ENCODE results near the gene RHOJ. TPM values are rescaled to one million over a fixed set of nuclear protein-coding genes. Genes with fewer than 3 reads are reported as not detected.

Gene RHOJ
- total and polyA plus RNA-seq, 4 donors = 1.0 to 1.7 (median 1.2) TPM

DNA sequence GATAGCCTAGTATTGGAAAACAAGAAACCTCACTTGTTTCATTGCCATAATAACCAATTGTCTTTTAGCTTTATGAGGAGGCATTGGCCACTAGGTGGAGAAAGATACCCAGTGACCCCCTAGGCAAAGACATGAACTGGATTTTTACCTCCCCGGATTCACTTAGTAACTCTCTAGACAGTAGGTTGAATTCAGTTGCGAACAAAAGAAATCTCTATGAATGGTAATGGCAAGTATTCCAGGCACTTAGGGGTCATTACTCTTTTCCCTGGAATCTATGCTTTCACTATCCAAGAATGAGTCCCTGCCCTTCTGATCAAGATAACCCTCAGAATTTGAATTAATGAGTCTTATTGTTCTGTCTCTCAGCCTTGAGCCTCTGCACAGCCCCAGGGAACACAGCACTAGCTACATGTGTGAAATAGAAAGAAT is 29.5 kb upstream of the RHOJ start:
- H3K27ac ChIP-seq (ENCODE audit: low read depth in 1 of 2, low read length in 2 of 2) = no peak overlapping the region
- no peaks in the 10 kb centered on the region for H3K4me1 ChIP-seq (ENCODE audit: control insufficient read depth in 4 of 4, insufficient read depth in 4 of 4, low read length in 3 of 4)
- no peaks in the 10 kb centered on the region for H3K9me3 ChIP-seq (ENCODE audit: control insufficient read depth in 4 of 4, low read length in 3 of 4)
- H3K36me3 ChIP-seq (ENCODE audit: control insufficient read depth in 4 of 4, insufficient read depth in 3 of 4, low read depth in 1 of 4, low read length in 3 of 4) = no peaks in the 10 kb centered on the region
- 25% methylated on average over 2 of the region's 2 CpGs for WGBS
- no peak for DNase-seq (ENCODE audit: low spot score)
- TF ChIP-seq, protein P1, sequence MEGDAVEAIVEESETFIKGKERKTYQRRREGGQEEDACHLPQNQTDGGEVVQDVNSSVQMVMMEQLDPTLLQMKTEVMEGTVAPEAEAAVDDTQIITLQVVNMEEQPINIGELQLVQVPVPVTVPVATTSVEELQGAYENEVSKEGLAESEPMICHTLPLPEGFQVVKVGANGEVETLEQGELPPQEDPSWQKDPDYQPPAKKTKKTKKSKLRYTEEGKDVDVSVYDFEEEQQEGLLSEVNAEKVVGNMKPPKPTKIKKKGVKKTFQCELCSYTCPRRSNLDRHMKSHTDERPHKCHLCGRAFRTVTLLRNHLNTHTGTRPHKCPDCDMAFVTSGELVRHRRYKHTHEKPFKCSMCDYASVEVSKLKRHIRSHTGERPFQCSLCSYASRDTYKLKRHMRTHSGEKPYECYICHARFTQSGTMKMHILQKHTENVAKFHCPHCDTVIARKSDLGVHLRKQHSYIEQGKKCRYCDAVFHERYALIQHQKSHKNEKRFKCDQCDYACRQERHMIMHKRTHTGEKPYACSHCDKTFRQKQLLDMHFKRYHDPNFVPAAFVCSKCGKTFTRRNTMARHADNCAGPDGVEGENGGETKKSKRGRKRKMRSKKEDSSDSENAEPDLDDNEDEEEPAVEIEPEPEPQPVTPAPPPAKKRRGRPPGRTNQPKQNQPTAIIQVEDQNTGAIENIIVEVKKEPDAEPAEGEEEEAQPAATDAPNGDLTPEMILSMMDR (IDR thresholded peaks at IDR 0.05; ENCODE audit: low read depth, low read length, missing input control) = peak; percentile 34
- no peak for TF ChIP-seq EGR1 (IDR thresholded peaks at IDR 0.05; ENCODE audit: low read depth in 2 of 2)
- TF ChIP-seq FOXA2 (IDR thresholded peaks at IDR 0.05) = no peak
- no peak for TF ChIP-seq SP1 (IDR thresholded peaks at IDR 0.05)
- TF ChIP-seq RAD21 (IDR thresholded peaks at IDR 0.05) = peak; percentile 72 to 80
- TF ChIP-seq HNF4G (IDR thresholded peaks at IDR 0.05) = no peak
- no peak for TF ChIP-seq RXRA (IDR thresholded peaks at IDR 0.05)
- no peak for TF ChIP-seq TAF1 (conservative IDR thresholded peaks at IDR 0.05)
- no peak for TF ChIP-seq JUND (IDR thresholded peaks at IDR 0.05)
- TF ChIP-seq GABPA (IDR thresholded peaks at IDR 0.05 in 1 of 2, conservative IDR thresholded peaks at IDR 0.05 in 1 of 2) = no peak
- H3K9ac ChIP-seq (ENCODE audit: low read depth in 1 of 2, low read length in 2 of 2) = no peak overlapping the region
- peaks cover 0 to 3% (median 1%) of the 10 kb centered on the region in 4 donors for H3K27me3 ChIP-seq (ENCODE audit: control insufficient read depth in 4 of 4, insufficient read depth in 4 of 4, low read length in 3 of 4)
- no peak overlapping the region for H3K4me3 ChIP-seq (ENCODE audit: low read depth in 1 of 3, low read length in 3 of 3)

DNA sequence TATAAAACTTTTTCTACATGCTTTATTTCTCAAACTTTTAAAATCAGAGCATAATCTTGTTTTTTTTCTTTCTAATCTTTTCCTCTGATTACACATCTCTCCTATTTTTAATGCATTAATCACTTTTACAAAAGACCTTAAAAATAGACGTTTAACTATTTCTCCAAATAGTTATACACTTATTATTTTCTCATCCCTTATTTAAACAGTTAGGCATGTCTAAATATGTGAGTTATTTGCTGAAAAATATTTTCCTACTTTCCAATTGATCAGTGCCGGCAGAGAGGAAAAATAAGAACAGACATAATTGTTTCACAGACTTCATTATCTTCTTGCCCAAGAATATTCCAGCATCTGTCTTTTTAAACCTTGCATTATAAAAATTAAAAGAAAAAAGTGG is 28.7 kb upstream of the RHOJ start:
- H3K27ac ChIP-seq (ENCODE audit: low read depth in 1 of 2, low read length in 2 of 2) = no peak overlapping the region
- WGBS = 49% methylated on average over 2 of the region's 2 CpGs
- peaks cover 0 to 3% (median 1%) of the 10 kb centered on the region in 4 donors for H3K27me3 ChIP-seq (ENCODE audit: control insufficient read depth in 4 of 4, insufficient read depth in 4 of 4, low read length in 3 of 4)
- H3K9me3 ChIP-seq (ENCODE audit: control insufficient read depth in 4 of 4, low read length in 3 of 4) = no peaks in the 10 kb centered on the region
- no peaks in the 10 kb centered on the region for H3K36me3 ChIP-seq (ENCODE audit: control insufficient read depth in 4 of 4, insufficient read depth in 3 of 4, low read depth in 1 of 4, low read length in 3 of 4)
- no peaks in the 10 kb centered on the region for H3K4me1 ChIP-seq (ENCODE audit: control insufficient read depth in 4 of 4, insufficient read depth in 4 of 4, low read length in 3 of 4)
- DNase-seq (ENCODE audit: low spot score) = no peak
- TF ChIP-seq, protein P2, sequence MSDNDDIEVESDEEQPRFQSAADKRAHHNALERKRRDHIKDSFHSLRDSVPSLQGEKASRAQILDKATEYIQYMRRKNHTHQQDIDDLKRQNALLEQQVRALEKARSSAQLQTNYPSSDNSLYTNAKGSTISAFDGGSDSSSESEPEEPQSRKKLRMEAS (IDR thresholded peaks at IDR 0.05) = no peak
- no peak for TF ChIP-seq FOXA2 (IDR thresholded peaks at IDR 0.05)
- TF ChIP-seq, protein P1 (IDR thresholded peaks at IDR 0.05; ENCODE audit: low read depth, low read length, missing input control) = no peak
- no peak for TF ChIP-seq EGR1 (IDR thresholded peaks at IDR 0.05; ENCODE audit: low read depth in 2 of 2)
- no peak for TF ChIP-seq HNF4G (IDR thresholded peaks at IDR 0.05)
- TF ChIP-seq, protein P3, sequence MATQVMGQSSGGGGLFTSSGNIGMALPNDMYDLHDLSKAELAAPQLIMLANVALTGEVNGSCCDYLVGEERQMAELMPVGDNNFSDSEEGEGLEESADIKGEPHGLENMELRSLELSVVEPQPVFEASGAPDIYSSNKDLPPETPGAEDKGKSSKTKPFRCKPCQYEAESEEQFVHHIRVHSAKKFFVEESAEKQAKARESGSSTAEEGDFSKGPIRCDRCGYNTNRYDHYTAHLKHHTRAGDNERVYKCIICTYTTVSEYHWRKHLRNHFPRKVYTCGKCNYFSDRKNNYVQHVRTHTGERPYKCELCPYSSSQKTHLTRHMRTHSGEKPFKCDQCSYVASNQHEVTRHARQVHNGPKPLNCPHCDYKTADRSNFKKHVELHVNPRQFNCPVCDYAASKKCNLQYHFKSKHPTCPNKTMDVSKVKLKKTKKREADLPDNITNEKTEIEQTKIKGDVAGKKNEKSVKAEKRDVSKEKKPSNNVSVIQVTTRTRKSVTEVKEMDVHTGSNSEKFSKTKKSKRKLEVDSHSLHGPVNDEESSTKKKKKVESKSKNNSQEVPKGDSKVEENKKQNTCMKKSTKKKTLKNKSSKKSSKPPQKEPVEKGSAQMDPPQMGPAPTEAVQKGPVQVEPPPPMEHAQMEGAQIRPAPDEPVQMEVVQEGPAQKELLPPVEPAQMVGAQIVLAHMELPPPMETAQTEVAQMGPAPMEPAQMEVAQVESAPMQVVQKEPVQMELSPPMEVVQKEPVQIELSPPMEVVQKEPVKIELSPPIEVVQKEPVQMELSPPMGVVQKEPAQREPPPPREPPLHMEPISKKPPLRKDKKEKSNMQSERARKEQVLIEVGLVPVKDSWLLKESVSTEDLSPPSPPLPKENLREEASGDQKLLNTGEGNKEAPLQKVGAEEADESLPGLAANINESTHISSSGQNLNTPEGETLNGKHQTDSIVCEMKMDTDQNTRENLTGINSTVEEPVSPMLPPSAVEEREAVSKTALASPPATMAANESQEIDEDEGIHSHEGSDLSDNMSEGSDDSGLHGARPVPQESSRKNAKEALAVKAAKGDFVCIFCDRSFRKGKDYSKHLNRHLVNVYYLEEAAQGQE (IDR thresholded peaks at IDR 0.05) = no peak
- no peak overlapping the region for H3K4me3 ChIP-seq (ENCODE audit: low read depth in 1 of 3, low read length in 3 of 3)
- H3K9ac ChIP-seq (ENCODE audit: low read depth in 1 of 2, low read length in 2 of 2) = no peak overlapping the region

Measured in liver (tissue), 9 donors.